Measurements from ENCODE around the gene TRPV5. TPM values are rescaled to one million over a fixed set of nuclear protein-coding genes. Genes with fewer than 3 reads are reported as not detected.

Gene TRPV5
- polyA plus RNA-seq, 4 donors: 0.01 to 0.03 TPM; not detected in 2

GRCh38 chr7:142876991-142877910, 56.3 kb downstream of the TRPV5 start:
- WGBS, 3 donors: 87 to 90% (median 88%) methylated on average over 18 of the region's 18 CpGs
- peaks cover 0 to 2% (median 0%) of the 10 kb centered on the region in 3 donors for H3K4me1 ChIP-seq (ENCODE audit: control insufficient read depth in 3 of 3, insufficient read depth in 2 of 3, low read depth in 1 of 3, low read length in 2 of 3)
- peaks cover 0 to 5% (median 2%) of the 10 kb centered on the region in 3 donors for H3K27me3 ChIP-seq (ENCODE audit: control insufficient read depth in 3 of 3, insufficient read depth in 3 of 3, low read length in 3 of 3)
- FAIRE-seq (no peak), DNase-seq (no peak)
- no peak overlapping the region for H3K4me3 ChIP-seq (ENCODE audit: low read depth in 1 of 3, low read length in 3 of 3)
- H3K36me3 ChIP-seq (ENCODE audit: control insufficient read depth in 3 of 3, insufficient read depth in 2 of 3, low read depth in 1 of 3, low read length in 3 of 3): peaks cover 0 to 5% (median 0%) of the 10 kb centered on the region in 3 donors
- no peaks in the 10 kb centered on the region for H3K9me3 ChIP-seq (ENCODE audit: control insufficient read depth in 2 of 2, insufficient read depth in 1 of 2, low read depth in 1 of 2, low read length in 1 of 2)
- H3K27ac ChIP-seq (ENCODE audit: low read depth in 1 of 3, low read length in 2 of 3): no peak overlapping the region

- Histone ChIP-seq H3K27me3 (ENCODE audit: control insufficient read depth in 3 of 3, insufficient read depth in 3 of 3, low read length in 3 of 3) (peaks cover 0 to 5% (median 2%) of the 10 kb centered on the region in 3 donors), H3K27ac (ENCODE audit: low read depth in 1 of 3, low read length in 2 of 3) (no peak overlapping the region), H3K9me3 (ENCODE audit: control insufficient read depth in 2 of 2, insufficient read depth in 1 of 2, low read depth in 1 of 2, low read length in 1 of 2) (no peaks in the 10 kb centered on the region), H3K4me3 (ENCODE audit: low read depth in 1 of 3, low read length in 3 of 3) (no peak overlapping the region), H3K36me3 (ENCODE audit: control insufficient read depth in 3 of 3, insufficient read depth in 2 of 3, low read depth in 1 of 3, low read length in 3 of 3) (peaks cover 0 to 10% (median 0%) of the 10 kb centered on the region in 3 donors), H3K4me1 (ENCODE audit: control insufficient read depth in 3 of 3, insufficient read depth in 2 of 3, low read depth in 1 of 3, low read length in 2 of 3) (peaks cover 0 to 2% (median 0%) of the 10 kb centered on the region in 3 donors)
- no peak for DNase-seq
- WGBS, 3 donors: 83 to 92% (median 86%) methylated on average over 9 of the region's 9 CpGs
- FAIRE-seq: no peak
These were observed 57.1 kb downstream of the TRPV5 start for GRCh38 chr7:142876236-142876960.

GRCh38 chr7:142875456-142875855, 58.1 kb downstream of the TRPV5 start:
- H3K27ac ChIP-seq (ENCODE audit: low read depth in 1 of 3, low read length in 2 of 3): no peak overlapping the region
- H3K9me3 ChIP-seq (ENCODE audit: control insufficient read depth in 2 of 2, insufficient read depth in 1 of 2, low read depth in 1 of 2, low read length in 1 of 2): no peaks in the 10 kb centered on the region
- peaks cover 0 to 4% (median 2%) of the 10 kb centered on the region in 3 donors for H3K27me3 ChIP-seq (ENCODE audit: control insufficient read depth in 3 of 3, insufficient read depth in 3 of 3, low read length in 3 of 3)
- H3K4me3 ChIP-seq (ENCODE audit: low read depth in 1 of 3, low read length in 3 of 3): no peak overlapping the region
- WGBS, 3 donors: 84 to 86% (median 85%) methylated on average over 14 of the region's 14 CpGs
- no peak for DNase-seq
- peaks cover 0 to 18% (median 0%) of the 10 kb centered on the region in 3 donors for H3K36me3 ChIP-seq (ENCODE audit: control insufficient read depth in 3 of 3, insufficient read depth in 2 of 3, low read depth in 1 of 3, low read length in 3 of 3)
- no peak for FAIRE-seq
- H3K4me1 ChIP-seq (ENCODE audit: control insufficient read depth in 3 of 3, insufficient read depth in 2 of 3, low read depth in 1 of 3, low read length in 2 of 3): no peaks in the 10 kb centered on the region

GRCh38 chr7:142874837-142875236, 58.7 kb downstream of the TRPV5 start:
- Histone ChIP-seq H3K27ac (ENCODE audit: low read depth in 1 of 3, low read length in 2 of 3) (no peak overlapping the region), H3K27me3 (ENCODE audit: control insufficient read depth in 3 of 3, insufficient read depth in 3 of 3, low read length in 3 of 3) (peaks cover 0 to 2% (median 0%) of the 10 kb centered on the region in 3 donors), H3K4me3 (ENCODE audit: low read depth in 1 of 3, low read length in 3 of 3) (no peak overlapping the region), H3K4me1 (ENCODE audit: control insufficient read depth in 3 of 3, insufficient read depth in 2 of 3, low read depth in 1 of 3, low read length in 2 of 3) (no peaks in the 10 kb centered on the region), H3K9me3 (ENCODE audit: control insufficient read depth in 2 of 2, insufficient read depth in 1 of 2, low read depth in 1 of 2, low read length in 1 of 2) (no peaks in the 10 kb centered on the region), H3K36me3 (ENCODE audit: control insufficient read depth in 3 of 3, insufficient read depth in 2 of 3, low read depth in 1 of 3, low read length in 3 of 3) (peaks cover 0 to 21% (median 0%) of the 10 kb centered on the region in 3 donors)
- 89 to 94% (median 91%) methylated on average over 6 of the region's 6 CpGs for WGBS, 3 donors
- no peak for FAIRE-seq
- no peak for DNase-seq

- Histone ChIP-seq H3K4me3 (ENCODE audit: low read depth in 1 of 3, low read length in 3 of 3) (no peak overlapping the region), H3K36me3 (ENCODE audit: control insufficient read depth in 3 of 3, insufficient read depth in 2 of 3, low read depth in 1 of 3, low read length in 3 of 3) (peaks cover 0 to 21% (median 0%) of the 10 kb centered on the region in 3 donors), H3K9me3 (ENCODE audit: control insufficient read depth in 2 of 2, insufficient read depth in 1 of 2, low read depth in 1 of 2, low read length in 1 of 2) (no peaks in the 10 kb centered on the region), H3K27ac (ENCODE audit: low read depth in 1 of 3, low read length in 2 of 3) (no peak overlapping the region), H3K27me3 (ENCODE audit: control insufficient read depth in 3 of 3, insufficient read depth in 3 of 3, low read length in 3 of 3) (peaks cover 0 to 2% (median 0%) of the 10 kb centered on the region in 3 donors), H3K4me1 (ENCODE audit: control insufficient read depth in 3 of 3, insufficient read depth in 2 of 3, low read depth in 1 of 3, low read length in 2 of 3) (no peaks in the 10 kb centered on the region)
- DNase-seq (no peak), FAIRE-seq (no peak)
- 85 to 88% (median 88%) methylated on average over 7 of the region's 7 CpGs for WGBS, 3 donors
These were observed 59.1 kb downstream of the TRPV5 start for GRCh38 chr7:142874409-142874808.

- FAIRE-seq (no peak), DNase-seq (no peak)
- H3K9me3 ChIP-seq (ENCODE audit: control insufficient read depth in 2 of 2, insufficient read depth in 1 of 2, low read depth in 1 of 2, low read length in 1 of 2): no peaks in the 10 kb centered on the region
- H3K27me3 ChIP-seq (ENCODE audit: control insufficient read depth in 3 of 3, insufficient read depth in 3 of 3, low read length in 3 of 3): peaks cover 0 to 2% (median 0%) of the 10 kb centered on the region in 3 donors
- WGBS, 3 donors: 82 to 88% (median 86%) methylated on average over 5 of the region's 5 CpGs
- H3K27ac ChIP-seq (ENCODE audit: low read depth in 1 of 3, low read length in 2 of 3): no peak overlapping the region
- no peak overlapping the region for H3K4me3 ChIP-seq (ENCODE audit: low read depth in 1 of 3, low read length in 3 of 3)
- H3K36me3 ChIP-seq (ENCODE audit: control insufficient read depth in 3 of 3, insufficient read depth in 2 of 3, low read depth in 1 of 3, low read length in 3 of 3): peaks cover 0 to 21% (median 0%) of the 10 kb centered on the region in 3 donors
- no peaks in the 10 kb centered on the region for H3K4me1 ChIP-seq (ENCODE audit: control insufficient read depth in 3 of 3, insufficient read depth in 2 of 3, low read depth in 1 of 3, low read length in 2 of 3)
These were observed 59.7 kb downstream of the TRPV5 start for GRCh38 chr7:142873871-142874270.

GRCh38 chr7:142873281-142873784, 60.2 kb downstream of the TRPV5 start:
- 77 to 78% (median 78%) methylated on average over 10 to 11 of the region's 11 CpGs for WGBS, 3 donors
- DNase-seq: peak in 1 of 2 donors; percentile 33
- FAIRE-seq: no peak

GRCh38 chr7:142872106-142872675, 61.4 kb downstream of the TRPV5 start:
- Histone ChIP-seq H3K4me1 (ENCODE audit: control insufficient read depth in 3 of 3, insufficient read depth in 2 of 3, low read depth in 1 of 3, low read length in 2 of 3) (no peaks in the 10 kb centered on the region), H3K36me3 (ENCODE audit: control insufficient read depth in 3 of 3, insufficient read depth in 2 of 3, low read depth in 1 of 3, low read length in 3 of 3) (peaks cover 0 to 21% (median 0%) of the 10 kb centered on the region in 3 donors), H3K4me3 (ENCODE audit: low read depth in 1 of 3, low read length in 3 of 3) (no peak overlapping the region), H3K9me3 (ENCODE audit: control insufficient read depth in 2 of 2, insufficient read depth in 1 of 2, low read depth in 1 of 2, low read length in 1 of 2) (no peaks in the 10 kb centered on the region), H3K27me3 (ENCODE audit: control insufficient read depth in 3 of 3, insufficient read depth in 3 of 3, low read length in 3 of 3) (no peaks in the 10 kb centered on the region), H3K27ac (ENCODE audit: low read depth in 1 of 3, low read length in 2 of 3) (no peak overlapping the region)
- DNase-seq: no peak
- no peak for FAIRE-seq
- WGBS, 3 donors: 85 to 94% (median 90%) methylated on average over 15 of the region's 15 CpGs

More at GRCh38 chr7:142873281-142873784, 60.2 kb downstream of the TRPV5 start:
- Histone ChIP-seq H3K4me1 (ENCODE audit: control insufficient read depth in 3 of 3, insufficient read depth in 2 of 3, low read depth in 1 of 3, low read length in 2 of 3) (no peaks in the 10 kb centered on the region), H3K36me3 (ENCODE audit: control insufficient read depth in 3 of 3, insufficient read depth in 2 of 3, low read depth in 1 of 3, low read length in 3 of 3) (peaks cover 0 to 21% (median 0%) of the 10 kb centered on the region in 3 donors), H3K27me3 (ENCODE audit: control insufficient read depth in 3 of 3, insufficient read depth in 3 of 3, low read length in 3 of 3) (peaks cover 0 to 2% (median 0%) of the 10 kb centered on the region in 3 donors), H3K4me3 (ENCODE audit: low read depth in 1 of 3, low read length in 3 of 3) (no peak overlapping the region), H3K27ac (ENCODE audit: low read depth in 1 of 3, low read length in 2 of 3) (no peak overlapping the region), H3K9me3 (ENCODE audit: control insufficient read depth in 2 of 2, insufficient read depth in 1 of 2, low read depth in 1 of 2, low read length in 1 of 2) (no peaks in the 10 kb centered on the region)
